Kidney (tissue), 22 donors: ENCODE data around the gene NAT8L. TPM values are rescaled to one million over a fixed set of nuclear protein-coding genes. Genes with fewer than 3 reads are reported as not detected.
A peak's percentile ranks its signal among the peaks of the same experiment; 100 is the strongest.

Experiments used
- DNase-seq, 5 donors: peaks; one replicate each; pipeline ENCODE4 v3.0.0-alpha.2; 2013 to 2020
- FAIRE-seq: peaks from 2 replicates; lab custom pipeline; 2012; peaks lifted over from hg19 to GRCh38; lab: Jason Lieb, UNC
- H3K27ac ChIP-seq, 2 donors: one replicate each; pipeline ENCODE4 v1.7.0; 2013; ENCODE audit warnings: low read depth in 2 of 2, low read length in 2 of 2, inconsistent platforms in 1 of 2
- H3K27me3 ChIP-seq: one replicate; pipeline ENCODE4 v1.7.1; 2013; ENCODE audit warnings: low read length, inconsistent platforms; ENCODE audit not compliant: control insufficient read depth, insufficient read depth
- H3K36me3 ChIP-seq, 3 donors: one replicate each; pipeline versions ENCODE4 v1.7.0 to v1.7.1; 2013; ENCODE audit warnings: low read length in 3 of 3, control low read depth in 1 of 3, inconsistent platforms in 1 of 3; ENCODE audit not compliant: insufficient read depth in 3 of 3, control insufficient read depth in 2 of 3
- H3K4me1 ChIP-seq, 3 donors: one replicate each; pipeline versions ENCODE4 v1.7.0 to v1.7.1; 2013; ENCODE audit warnings: low read length in 3 of 3, inconsistent platforms in 1 of 3, low read depth in 1 of 3; ENCODE audit not compliant: control insufficient read depth in 2 of 3, insufficient read depth in 2 of 3
- H3K4me3 ChIP-seq, 3 donors: one replicate each; pipeline versions ENCODE4 v1.7.0 to v1.8.1; 2013; ENCODE audit warnings: low read length in 3 of 3, control low read depth in 1 of 3, inconsistent platforms in 1 of 3
- H3K9ac ChIP-seq, 3 donors: one replicate each; pipeline versions ENCODE4 v1.7.0 to v1.7.1; 2013; ENCODE audit warnings: low read length in 3 of 3, control low read depth in 1 of 3, inconsistent platforms in 1 of 3
- H3K9me3 ChIP-seq, 3 donors: one replicate each; pipeline versions ENCODE4 v1.7.0 to v1.7.1; 2013; ENCODE audit warnings: low read length in 3 of 3, control low read depth in 1 of 3, inconsistent platforms in 1 of 3; ENCODE audit not compliant: control insufficient read depth in 2 of 3, insufficient read depth in 1 of 3
- CTCF ChIP-seq: IDR thresholded peaks from 3 replicates; pipeline ENCODE4 v1.5.1; 2012; ENCODE audit warnings: mild to moderate bottlenecking, moderate library complexity, borderline replicate concordance; ENCODE audit not compliant: insufficient read depth; ENCODE audit errors: extremely low read depth
- intact Hi-C: fragments of 100-400 bp; cut with DNase I; formaldehyde crosslinking; loops from one replicate; pipeline ENCODE4 v1.11.1; 2022
- long read RNA-seq, 10 donors: library from polyadenylated mRNA in 1 of 10; unstranded in 1 of 10; transcript quantifications; one replicate each; pipeline ENCODE4 v2.0.0 and lab custom pipeline, GENCODE V29; 2021 to 2026
- polyA plus RNA-seq: library from polyadenylated mRNA; stranded (reverse); fragments of 350-450 nt; fragmentation: Illumina TruSeq; extraction: RNeasy Lipid Tissue Mini Kit (QIAGEN cat#74804); gene quantifications from one replicate; pipeline ENCODE4 v1.2.3, GENCODE V29; 2014; ENCODE audit warnings: low read depth, low replicate concordance; ENCODE audit not compliant: insufficient read depth
- total RNA-seq: library from RNA; stranded (reverse); fragmentation: NEBNext Ultra II Directional; extraction: Animal tissue kit (Norgen Biotek cat#: 25700); gene quantifications from one replicate; pipeline ENCODE4 v1.2.1, GENCODE V29; 2021
- donor health status: control.
- donor health status: control.
- donor health status: control.
- donor health status: control.
- donor health status: control.
- donor health status: DM: yes; HTN: yes; CAD: no.
- donor health status: Normal renal cell carcinoma (clear cell type).

Gene NAT8L
- 2.7 TPM for total RNA-seq
- polyA plus RNA-seq: 12.5 TPM
- long read RNA-seq, donor 1: 0 reads
- long read RNA-seq, donor 2, full-length matches to known transcripts: 2 of 2 reads
- long read RNA-seq, donor 2, partial matches to known transcripts: 0 of 2 reads
- long read RNA-seq, donor 2, other reads (novel, unspliced or antisense): 0 of 2 reads
- long read RNA-seq, donor 3, full-length matches to known transcripts: 2 of 2 reads
- long read RNA-seq, donor 3, partial matches to known transcripts: 0 of 2 reads
- long read RNA-seq, donor 3, other reads (novel, unspliced or antisense): 0 of 2 reads
- long read RNA-seq, donor 4, full-length matches to known transcripts: 1 of 1 reads
- long read RNA-seq, donor 4, partial matches to known transcripts: 0 of 1 reads
- long read RNA-seq, donor 4, other reads (novel, unspliced or antisense): 0 of 1 reads
- long read RNA-seq, donor 5: 0 reads
- long read RNA-seq, donor 6, full-length matches to known transcripts: 1 of 1 reads
- long read RNA-seq, donor 6, partial matches to known transcripts: 0 of 1 reads
- long read RNA-seq, donor 6, other reads (novel, unspliced or antisense): 0 of 1 reads
- long read RNA-seq, donor 7, full-length matches to known transcripts: 2 of 10 reads
- long read RNA-seq, donor 7, partial matches to known transcripts: 0 of 10 reads
- long read RNA-seq, donor 7, other reads (novel, unspliced or antisense): 8 of 10 reads
- long read RNA-seq, donor 8: 0 reads
- long read RNA-seq, donor 9, full-length matches to known transcripts: 1 of 1 reads
- long read RNA-seq, donor 9, partial matches to known transcripts: 0 of 1 reads
- long read RNA-seq, donor 9, other reads (novel, unspliced or antisense): 0 of 1 reads
- long read RNA-seq, donor 10: 0 reads

- H3K27ac ChIP-seq: no peak within 1 kb of the TSS
- no peak for TF ChIP-seq CTCF
- H3K36me3 ChIP-seq: no peaks in the 10 kb centered on the region
- DNase-seq: peak in 4 of 5 donors; percentile 60 to 72 (median 68)
- peak within 1 kb of the TSS in 1 of 3 donors; percentile 11 for H3K4me3 ChIP-seq
- intact Hi-C loops: no loop called here
- no peaks in the 10 kb centered on the region for H3K9me3 ChIP-seq
- FAIRE-seq: no peak
- no peak within 1 kb of the TSS for H3K9ac ChIP-seq
- H3K27me3 ChIP-seq: peaks cover under 1% of the 10 kb centered on the region
- peaks cover 0 to 4% (median 0%) of the 10 kb centered on the region in 3 donors for H3K4me1 ChIP-seq
Measured at GRCh38 chr4:2059046-2059725, at the start of gene NAT8L. Gene NAT8L (plus strand): TSS chr4:2059327. CDS start chr4:2059512, 185 bp downstream.

- Histone ChIP-seq H3K27me3 (no peaks in the 10 kb centered on the region), H3K36me3 (peaks cover 0 to 5% (median 0%) of the 10 kb centered on the region in 3 donors), H3K27ac (peak overlapping the region; percentile 99), H3K9me3 (no peaks in the 10 kb centered on the region), H3K4me3 (peak overlapping the region; percentile 21 to 96 (median 96)), H3K9ac (peak overlapping the region in 2 of 3 donors; percentile 2 to 93), H3K4me1 (peaks cover 0 to 13% (median 0%) of the 10 kb centered on the region in 3 donors)
- TF ChIP-seq CTCF: peak; percentile 13
- intact Hi-C loops: no loop called here
- peak; percentile 71 to 83 (median 79) for DNase-seq
- FAIRE-seq: no peak
Measured at GRCh38 chr4:2009651-2010233, 49.4 kb upstream of the NAT8L start.

GRCh38 chr4:2011583-2011982 is 47.5 kb upstream of the NAT8L start:
- no peak overlapping the region for H3K4me3 ChIP-seq
- no peak overlapping the region for H3K27ac ChIP-seq
- FAIRE-seq: no peak
- TF ChIP-seq CTCF: no peak
- DNase-seq: no peak
- H3K36me3 ChIP-seq: no peaks in the 10 kb centered on the region
- intact Hi-C loops: no loop called here
- no peaks in the 10 kb centered on the region for H3K9me3 ChIP-seq
- no peak overlapping the region for H3K9ac ChIP-seq
- no peaks in the 10 kb centered on the region for H3K27me3 ChIP-seq
- peaks cover 0 to 9% (median 0%) of the 10 kb centered on the region in 3 donors for H3K4me1 ChIP-seq
